ENCODE measurements around the gene FRMD5.

GRCh38 chr15:43941555-43941954, 253.5 kb downstream of the FRMD5 start:
- TF ChIP-seq POLR2A (IDR thresholded peaks at IDR 0.05) (no peak), POLR2AphosphoS5 (IDR thresholded peaks at IDR 0.05) (no peak)
- TF ChIP-seq, protein P1, sequence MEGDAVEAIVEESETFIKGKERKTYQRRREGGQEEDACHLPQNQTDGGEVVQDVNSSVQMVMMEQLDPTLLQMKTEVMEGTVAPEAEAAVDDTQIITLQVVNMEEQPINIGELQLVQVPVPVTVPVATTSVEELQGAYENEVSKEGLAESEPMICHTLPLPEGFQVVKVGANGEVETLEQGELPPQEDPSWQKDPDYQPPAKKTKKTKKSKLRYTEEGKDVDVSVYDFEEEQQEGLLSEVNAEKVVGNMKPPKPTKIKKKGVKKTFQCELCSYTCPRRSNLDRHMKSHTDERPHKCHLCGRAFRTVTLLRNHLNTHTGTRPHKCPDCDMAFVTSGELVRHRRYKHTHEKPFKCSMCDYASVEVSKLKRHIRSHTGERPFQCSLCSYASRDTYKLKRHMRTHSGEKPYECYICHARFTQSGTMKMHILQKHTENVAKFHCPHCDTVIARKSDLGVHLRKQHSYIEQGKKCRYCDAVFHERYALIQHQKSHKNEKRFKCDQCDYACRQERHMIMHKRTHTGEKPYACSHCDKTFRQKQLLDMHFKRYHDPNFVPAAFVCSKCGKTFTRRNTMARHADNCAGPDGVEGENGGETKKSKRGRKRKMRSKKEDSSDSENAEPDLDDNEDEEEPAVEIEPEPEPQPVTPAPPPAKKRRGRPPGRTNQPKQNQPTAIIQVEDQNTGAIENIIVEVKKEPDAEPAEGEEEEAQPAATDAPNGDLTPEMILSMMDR (IDR thresholded peaks at IDR 0.05), result no peak
